ENCODE results near the gene BFSP2. TPM values are rescaled to one million over a fixed set of nuclear protein-coding genes. Genes with fewer than 3 reads are reported as not detected.

Gene BFSP2
- total RNA-seq, 2 donors from 2014 or later: not detected

DNA sequence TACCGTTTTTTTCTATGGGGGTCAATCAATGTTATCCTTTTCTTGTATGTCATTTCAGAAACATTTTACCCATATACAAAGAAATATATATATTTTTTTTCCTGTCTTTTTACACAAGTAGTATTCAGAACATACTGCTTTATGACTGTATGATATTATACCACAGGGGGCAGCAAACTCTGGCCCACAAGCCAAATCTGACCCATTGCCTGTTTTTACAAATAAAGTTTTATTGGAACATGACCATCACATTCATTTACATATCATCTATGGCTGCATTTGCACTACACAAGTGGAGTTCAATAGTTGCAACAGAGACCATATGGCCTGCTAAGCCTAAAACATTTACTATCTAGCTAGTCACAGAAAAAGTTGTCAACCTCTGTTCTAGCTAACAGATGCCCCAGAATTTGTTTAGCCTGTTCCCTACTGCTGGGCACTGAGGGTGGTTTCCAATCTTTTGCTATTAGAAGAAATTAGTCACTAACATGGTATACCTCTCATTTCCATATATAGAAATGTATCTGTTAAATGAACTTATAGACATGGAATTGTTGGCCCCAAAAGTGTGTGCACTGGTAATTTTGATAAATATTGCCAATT is 57.7 kb downstream of the BFSP2 start:
- Histone ChIP-seq H3K4me3 (no peak overlapping the region), H3K9me3 (no peaks in the 10 kb centered on the region), H3K36me3 (no peaks in the 10 kb centered on the region), H3K27me3 (replicated peaks; ENCODE audit: insufficient read depth) (no peaks in the 10 kb centered on the region), H3K4me1 (replicated peaks) (no peaks in the 10 kb centered on the region), H3K27ac (no peak overlapping the region)
- intact Hi-C loops (cut with DNase I): no loop called here
- no peak for DNase-seq (ENCODE audit: low spot score)
- TF ChIP-seq POLR2AphosphoS5 (IDR thresholded peaks at IDR 0.05) (no peak), POLR2A (IDR thresholded peaks at IDR 0.05) (no peak)
- TF ChIP-seq, protein P1, sequence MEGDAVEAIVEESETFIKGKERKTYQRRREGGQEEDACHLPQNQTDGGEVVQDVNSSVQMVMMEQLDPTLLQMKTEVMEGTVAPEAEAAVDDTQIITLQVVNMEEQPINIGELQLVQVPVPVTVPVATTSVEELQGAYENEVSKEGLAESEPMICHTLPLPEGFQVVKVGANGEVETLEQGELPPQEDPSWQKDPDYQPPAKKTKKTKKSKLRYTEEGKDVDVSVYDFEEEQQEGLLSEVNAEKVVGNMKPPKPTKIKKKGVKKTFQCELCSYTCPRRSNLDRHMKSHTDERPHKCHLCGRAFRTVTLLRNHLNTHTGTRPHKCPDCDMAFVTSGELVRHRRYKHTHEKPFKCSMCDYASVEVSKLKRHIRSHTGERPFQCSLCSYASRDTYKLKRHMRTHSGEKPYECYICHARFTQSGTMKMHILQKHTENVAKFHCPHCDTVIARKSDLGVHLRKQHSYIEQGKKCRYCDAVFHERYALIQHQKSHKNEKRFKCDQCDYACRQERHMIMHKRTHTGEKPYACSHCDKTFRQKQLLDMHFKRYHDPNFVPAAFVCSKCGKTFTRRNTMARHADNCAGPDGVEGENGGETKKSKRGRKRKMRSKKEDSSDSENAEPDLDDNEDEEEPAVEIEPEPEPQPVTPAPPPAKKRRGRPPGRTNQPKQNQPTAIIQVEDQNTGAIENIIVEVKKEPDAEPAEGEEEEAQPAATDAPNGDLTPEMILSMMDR (IDR thresholded peaks at IDR 0.05): no peak
- WGBS: 53% methylated on average over 1 of the region's 1 CpG

GRCh38 chr3:133459400-133459799 is 59.5 kb downstream of the BFSP2 start:
- intact Hi-C loops (cut with DNase I): no loop called here
- peak; percentile 69 for DNase-seq (ENCODE audit: low spot score)
- Histone ChIP-seq H3K9me3 (no peaks in the 10 kb centered on the region), H3K4me3 (no peak overlapping the region), H3K4me1 (replicated peaks) (no peaks in the 10 kb centered on the region), H3K36me3 (no peaks in the 10 kb centered on the region), H3K27me3 (replicated peaks; ENCODE audit: insufficient read depth) (no peaks in the 10 kb centered on the region), H3K27ac (no peak overlapping the region)
- WGBS: 5% methylated on average over 6 of the region's 6 CpGs
- TF ChIP-seq POLR2AphosphoS5 (IDR thresholded peaks at IDR 0.05) (peak; percentile 43), POLR2A (IDR thresholded peaks at IDR 0.05) (no peak)

DNA sequence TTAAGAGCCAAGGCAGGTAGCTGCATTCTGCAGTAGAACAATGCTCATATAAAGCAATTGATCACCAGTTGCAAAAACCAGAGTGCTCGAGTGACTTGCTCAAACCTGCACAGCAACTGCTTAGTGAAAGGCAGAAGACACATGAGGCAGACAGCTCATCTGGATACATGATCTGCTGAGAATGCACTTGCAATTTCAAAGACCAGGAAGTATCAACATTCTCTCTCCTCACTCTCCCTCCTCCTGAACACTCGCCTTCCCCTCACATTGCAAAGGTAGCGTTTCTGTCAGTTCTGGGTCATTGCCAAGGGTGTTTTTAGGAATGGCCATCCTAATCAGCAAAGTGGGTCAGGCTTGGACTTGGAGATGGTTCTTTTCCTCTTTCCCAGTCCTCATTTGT is 61.0 kb downstream of the BFSP2 start:
- TF ChIP-seq POLR2A (IDR thresholded peaks at IDR 0.05) (no peak), POLR2AphosphoS5 (IDR thresholded peaks at IDR 0.05) (no peak)
- TF ChIP-seq, protein P1 (IDR thresholded peaks at IDR 0.05): no peak
- 54% methylated on average over 3 of the region's 3 CpGs for WGBS
- intact Hi-C loops (cut with DNase I): no loop called here

GRCh38 chr3:133461291-133461690 is 61.4 kb downstream of the BFSP2 start:
- intact Hi-C loops (cut with DNase I): no loop called here
- TF ChIP-seq POLR2AphosphoS5 (IDR thresholded peaks at IDR 0.05) (no peak), POLR2A (IDR thresholded peaks at IDR 0.05) (no peak)
- TF ChIP-seq, protein P1 (IDR thresholded peaks at IDR 0.05): no peak
- Histone ChIP-seq H3K4me3 (no peak overlapping the region), H3K4me1 (replicated peaks) (no peaks in the 10 kb centered on the region), H3K27ac (no peak overlapping the region), H3K36me3 (no peaks in the 10 kb centered on the region), H3K9me3 (no peaks in the 10 kb centered on the region), H3K27me3 (replicated peaks; ENCODE audit: insufficient read depth) (no peaks in the 10 kb centered on the region)
- 68% methylated on average over 4 of the region's 4 CpGs for WGBS
- no peak for DNase-seq (ENCODE audit: low spot score)

More for the DNA sequence above, 61.0 kb downstream of the BFSP2 start:
- Histone ChIP-seq H3K27me3 (replicated peaks; ENCODE audit: insufficient read depth) (no peaks in the 10 kb centered on the region), H3K9me3 (no peaks in the 10 kb centered on the region), H3K4me3 (no peak overlapping the region), H3K4me1 (replicated peaks) (no peaks in the 10 kb centered on the region), H3K27ac (no peak overlapping the region), H3K36me3 (no peaks in the 10 kb centered on the region)
- no peak for DNase-seq (ENCODE audit: low spot score)

GRCh38 chr3:133463347-133463860 is 63.5 kb downstream of the BFSP2 start:
- Histone ChIP-seq H3K27me3 (replicated peaks; ENCODE audit: insufficient read depth) (no peaks in the 10 kb centered on the region), H3K4me1 (replicated peaks) (no peaks in the 10 kb centered on the region), H3K27ac (no peak overlapping the region), H3K36me3 (no peaks in the 10 kb centered on the region), H3K4me3 (no peak overlapping the region), H3K9me3 (no peaks in the 10 kb centered on the region)
- TF ChIP-seq POLR2A (IDR thresholded peaks at IDR 0.05) (no peak), POLR2AphosphoS5 (IDR thresholded peaks at IDR 0.05) (no peak)
- TF ChIP-seq, protein P1 (IDR thresholded peaks at IDR 0.05): no peak
- WGBS: 65% methylated on average over 8 of the region's 8 CpGs
- intact Hi-C loops (cut with DNase I): no loop called here
- DNase-seq (ENCODE audit: low spot score): no peak
